Peyer's patch (tissue), 4 donors: ENCODE data around the gene TRPV5. TPM values are rescaled to one million over a fixed set of nuclear protein-coding genes. Genes with fewer than 3 reads are reported as not detected.

Experiments
- DNase-seq, 3 donors: peaks; one replicate each; pipeline ENCODE4 v3.0.0-alpha.2; 2017 to 2019
- H3K27ac ChIP-seq, 4 donors: fragments of 200-600 bp; sonication (generic); one replicate each; pipeline ENCODE4 v1.5.1; 2016 to 2019
- H3K27me3 ChIP-seq, 2 donors: fragments of 200-600 bp; sonication (generic); one replicate each; pipeline ENCODE4 v1.5.1; 2019
- H3K36me3 ChIP-seq, 3 donors: fragments of 200-600 bp; sonication (generic); one replicate each; pipeline ENCODE4 v1.5.1; 2016 to 2019
- H3K4me1 ChIP-seq, 4 donors: fragments of 200-600 bp; sonication (generic); one replicate each; pipeline ENCODE4 v1.5.1; 2016 to 2019
- H3K4me3 ChIP-seq, 4 donors: fragments of 200-600 bp; sonication (generic); 1 replicate in 3 of 4; 2 replicates in 1 of 4; pipeline ENCODE4 v1.5.1; 2016 to 2019; ENCODE audit warnings: mild to moderate bottlenecking in 1 of 4
- H3K9me3 ChIP-seq, 4 donors: fragments of 200-600 bp; sonication (generic); one replicate each; pipeline ENCODE4 v1.5.1; 2016 to 2019; ENCODE audit warnings: mild to moderate bottlenecking in 1 of 4
- CTCF ChIP-seq, 6 experiments: fragments of 450-650 bp in 4 of 6; fragments of 200-600 bp in 2 of 6; sonication (generic) in 1 of 6; IDR thresholded peaks; one replicate each; pipeline ENCODE4 v1.5.1; 2017 to 2019; ENCODE audit warnings: antibody characterized with exemption in 6 of 6, mild to moderate bottlenecking in 3 of 6, moderate library complexity in 1 of 6
- POLR2A ChIP-seq, 2 donors: fragments of 450-650 bp; IDR thresholded peaks; one replicate each; pipeline ENCODE4 v1.5.1; 2017; ENCODE audit warnings: antibody characterized with exemption in 2 of 2, mild to moderate bottlenecking in 2 of 2, moderate library complexity in 2 of 2
- total RNA-seq, 4 donors: library from RNA; depleted of rRNA; stranded (reverse); fragments of >200 nt; gene quantifications; one replicate each; pipeline ENCODE4 v1.1.0, GENCODE V29; 2016

The TRPV5 gene
- total RNA-seq, 4 donors from 2014 or later, result 0.83 TPM; not detected in 3

GRCh38 chr7:142925413-142925812 is 8.1 kb downstream of the TRPV5 start:
- TF ChIP-seq CTCF (IDR thresholded peaks at IDR 0.05) (no peak), POLR2A (IDR thresholded peaks at IDR 0.05) (no peak)
- H3K36me3 ChIP-seq, result no peaks in the 10 kb centered on the region
- H3K4me1 ChIP-seq, result no peaks in the 10 kb centered on the region
- no peaks in the 10 kb centered on the region for H3K9me3 ChIP-seq
- H3K27me3 ChIP-seq, result no peaks in the 10 kb centered on the region
- H3K4me3 ChIP-seq, result no peak overlapping the region
- H3K27ac ChIP-seq, result no peak overlapping the region
- no peak for DNase-seq

GRCh38 chr7:142923391-142923790 is 10.2 kb downstream of the TRPV5 start:
- Histone ChIP-seq H3K27ac (no peak overlapping the region), H3K4me1 (no peaks in the 10 kb centered on the region), H3K27me3 (no peaks in the 10 kb centered on the region), H3K9me3 (no peaks in the 10 kb centered on the region), H3K36me3 (no peaks in the 10 kb centered on the region), H3K4me3 (no peak overlapping the region)
- TF ChIP-seq CTCF (IDR thresholded peaks at IDR 0.05), result no peak
- no peak for TF ChIP-seq POLR2A (IDR thresholded peaks at IDR 0.05)
- DNase-seq, result no peak

- DNase-seq, result no peak
- Histone ChIP-seq H3K4me1 (no peaks in the 10 kb centered on the region), H3K27ac (no peak overlapping the region), H3K27me3 (no peaks in the 10 kb centered on the region), H3K4me3 (no peak overlapping the region), H3K36me3 (no peaks in the 10 kb centered on the region), H3K9me3 (no peaks in the 10 kb centered on the region)
- no peak for TF ChIP-seq CTCF (IDR thresholded peaks at IDR 0.05)
- no peak for TF ChIP-seq POLR2A (IDR thresholded peaks at IDR 0.05)
Observed at GRCh38 chr7:142919656-142920055, 13.9 kb downstream of the TRPV5 start.

- H3K27ac ChIP-seq, result no peak overlapping the region
- H3K4me1 ChIP-seq, result no peaks in the 10 kb centered on the region
- no peaks in the 10 kb centered on the region for H3K27me3 ChIP-seq
- no peaks in the 10 kb centered on the region for H3K9me3 ChIP-seq
- H3K36me3 ChIP-seq, result no peaks in the 10 kb centered on the region
- DNase-seq, result no peak
- TF ChIP-seq CTCF (IDR thresholded peaks at IDR 0.05) (no peak), POLR2A (IDR thresholded peaks at IDR 0.05) (no peak)
- no peak overlapping the region for H3K4me3 ChIP-seq
Observed at GRCh38 chr7:142918901-142919300, 14.6 kb downstream of the TRPV5 start.

- TF ChIP-seq POLR2A (IDR thresholded peaks at IDR 0.05) (no peak), CTCF (IDR thresholded peaks at IDR 0.05) (no peak)
- Histone ChIP-seq H3K4me3 (no peak overlapping the region), H3K9me3 (no peaks in the 10 kb centered on the region), H3K27ac (no peak overlapping the region), H3K4me1 (no peaks in the 10 kb centered on the region), H3K27me3 (no peaks in the 10 kb centered on the region), H3K36me3 (no peaks in the 10 kb centered on the region)
- no peak for DNase-seq
Observed at GRCh38 chr7:142917447-142917846, 16.1 kb downstream of the TRPV5 start.

- Histone ChIP-seq H3K27ac (no peak overlapping the region), H3K4me1 (no peaks in the 10 kb centered on the region), H3K36me3 (no peaks in the 10 kb centered on the region), H3K9me3 (no peaks in the 10 kb centered on the region), H3K4me3 (no peak overlapping the region), H3K27me3 (no peaks in the 10 kb centered on the region)
- TF ChIP-seq POLR2A (IDR thresholded peaks at IDR 0.05) (no peak), CTCF (IDR thresholded peaks at IDR 0.05) (no peak)
- no peak for DNase-seq
Observed at GRCh38 chr7:142916508-142916907, 17.0 kb downstream of the TRPV5 start.
